NCI-H2029 (cell line): Measurements from ENCODE around the gene CPNE9.

Experiments
- DNase-seq: peaks from one replicate; lab custom pipeline; 2025; lab: John Stamatoyannopoulos, UW

CPNE9 gene

GRCh38 chr3:9686703-9687102, 16.9 kb upstream of the CPNE9 start:
- no peak for DNase-seq

- DNase-seq: no peak
Measured at GRCh38 chr3:9687514-9687913, 16.1 kb upstream of the CPNE9 start.

- no peak for DNase-seq
Measured at GRCh38 chr3:9688961-9689360, 14.7 kb upstream of the CPNE9 start.

GRCh38 chr3:9689757-9690156, 13.9 kb upstream of the CPNE9 start:
- no peak for DNase-seq

- no peak for DNase-seq
Measured at GRCh38 chr3:9690451-9691450, 12.9 kb upstream of the CPNE9 start.

GRCh38 chr3:9691636-9692035, 12.0 kb upstream of the CPNE9 start:
- no peak for DNase-seq

GRCh38 chr3:9692416-9692815, 11.2 kb upstream of the CPNE9 start:
- no peak for DNase-seq

GRCh38 chr3:9695345-9695744, 8.3 kb upstream of the CPNE9 start:
- DNase-seq: no peak

- no peak for DNase-seq
Measured at GRCh38 chr3:9695746-9696145, 7.9 kb upstream of the CPNE9 start.

- DNase-seq: no peak
Measured at GRCh38 chr3:9696480-9697220, 7.0 kb upstream of the CPNE9 start.

GRCh38 chr3:9697892-9698291, 5.7 kb upstream of the CPNE9 start:
- no peak for DNase-seq

GRCh38 chr3:9698293-9698692, 5.3 kb upstream of the CPNE9 start:
- DNase-seq: no peak

- DNase-seq: no peak
Measured at GRCh38 chr3:9700536-9700935, 3.1 kb upstream of the CPNE9 start.

GRCh38 chr3:9701006-9701405, 2.6 kb upstream of the CPNE9 start:
- DNase-seq: no peak

GRCh38 chr3:9701711-9702110, 1.9 kb upstream of the CPNE9 start:
- no peak for DNase-seq

- no peak for DNase-seq
Measured at GRCh38 chr3:9703240-9703639, 393 bp upstream of the CPNE9 start.

- peak; percentile 73 for DNase-seq
Measured at GRCh38 chr3:9704347-9705322, 1.0 kb downstream of the CPNE9 start.

- no peak for DNase-seq
Measured at GRCh38 chr3:9710174-9710739, 6.6 kb downstream of the CPNE9 start.

- no peak for DNase-seq
Measured at GRCh38 chr3:9712415-9712814, 8.8 kb downstream of the CPNE9 start.

GRCh38 chr3:9713142-9713541, 9.5 kb downstream of the CPNE9 start:
- DNase-seq: no peak

- DNase-seq: no peak
Measured at GRCh38 chr3:9715136-9715535, 11.5 kb downstream of the CPNE9 start.
